Panc1 (cell line): ENCODE measurements around the gene ZFYVE26. TPM values are rescaled to one million over a fixed set of nuclear protein-coding genes. Genes with fewer than 3 reads are reported as not detected.

Source experiments
- ATAC-seq: fragments of 200-7000 bp; cut with Tn5 transposase; 2 replicates; pipeline ENCODE4 v1.9.1; 2020; ENCODE audit warnings: mild to moderate bottlenecking, moderate library complexity
- BruUV-seq: library from RNA; stranded (reverse); fragments of 400-500 nt; replicated peaks from 2 replicates; lab custom pipeline; 2021; lab: Mats Ljungman, UMichigan
- CTCF ChIA-PET: fragments of 300-600 bp; sonication (Branson Sonifier 250); formaldehyde crosslinking; loops from one replicate; lab custom pipeline; 2022; ENCODE audit warnings: antibody characterized with exemption; lab: Charles Lee
- POLR2A ChIA-PET: fragments of 300-600 bp; sonication (Branson Sonifier 250); formaldehyde crosslinking; loops from one replicate; lab custom pipeline; 2022; ENCODE audit warnings: antibody characterized with exemption; lab: Charles Lee
- DNase-seq: peaks from one replicate; pipeline ENCODE4 v3.0.0-alpha.2; 2010; ENCODE audit warnings: low read depth, low spot score
- H3K27ac ChIP-seq: 2 replicates; pipeline ENCODE4 v1.5.1; 2011; ENCODE audit warnings: mild to moderate bottlenecking, low read length, inconsistent platforms
- H3K27me3 ChIP-seq: fragments of 200-500 bp; sonication (Bioruptor generic); 2 replicates; pipeline ENCODE4 v1.6.0; 2014; ENCODE audit warnings: low read length, inconsistent platforms; ENCODE audit not compliant: control insufficient read depth, insufficient read depth
- H3K36me3 ChIP-seq: fragments of 200-500 bp; sonication (Bioruptor generic); 2 replicates; pipeline ENCODE4 v1.5.1; 2014; ENCODE audit warnings: inconsistent platforms, mild to moderate bottlenecking, low read length, moderate library complexity; ENCODE audit not compliant: control insufficient read depth, insufficient read depth
- H3K4me1 ChIP-seq: 2 replicates; pipeline ENCODE4 v1.5.1; 2011; ENCODE audit warnings: inconsistent platforms, mild to moderate bottlenecking, low read length, moderate library complexity; ENCODE audit not compliant: control insufficient read depth, insufficient read depth
- H3K4me3 ChIP-seq, 2 experiments: 2 replicates each; pipeline ENCODE4 v1.5.1; 2011 to 2012; ENCODE audit warnings: low read depth in 2 of 2, low read length in 2 of 2, mild to moderate bottlenecking in 2 of 2, inconsistent platforms in 1 of 2, moderate library complexity in 1 of 2
- H3K9me3 ChIP-seq: fragments of 200-500 bp; sonication (Bioruptor generic); 2 replicates; pipeline ENCODE4 v1.5.1; 2014; ENCODE audit warnings: low read depth, mild to moderate bottlenecking, inconsistent platforms, low read length, moderate library complexity; ENCODE audit not compliant: control insufficient read depth, insufficient read depth
- POLR2AphosphoS5 ChIP-seq: IDR thresholded peaks from 2 replicates; pipeline ENCODE4 v1.6.1; 2012; ENCODE audit warnings: mild to moderate bottlenecking, low read depth, low read length, moderate library complexity
- SIN3A ChIP-seq: IDR thresholded peaks from 2 replicates; pipeline ENCODE4 v1.6.1; 2012; ENCODE audit warnings: low read depth, mild to moderate bottlenecking, low read length, moderate library complexity, borderline replicate concordance; ENCODE audit not compliant: insufficient read depth
- TCF7L2 ChIP-seq: IDR thresholded peaks from 2 replicates; pipeline ENCODE4 v1.6.1; 2011; ENCODE audit warnings: mild to moderate bottlenecking, low read depth, low read length, inconsistent platforms
- in situ Hi-C: cut with HindIII; loops from 2 replicates; pipeline ENCODE4 v1.10.0; 2016; ENCODE audit warnings: low sequenced_read_pairs, low pct_unique_long_range_greater_than_20kb
- intact Hi-C: fragments of 100-400 bp; cut with micrococcal nuclease; formaldehyde crosslinking; loops from one replicate; pipeline ENCODE4 v1.10.0; 2022; ENCODE audit not compliant: unreplicated experiment
- total RNA-seq: library from RNA; stranded (reverse); gene quantifications from one replicate; pipeline ENCODE4 v1.2.1, GENCODE V29; 2021; ENCODE audit not compliant: unreplicated experiment
- TF ChIP-seq, protein P1 (sequence below), 2 experiments: IDR thresholded peaks; 2 replicates each; pipeline ENCODE4 v1.6.1; 2011 to 2012; ENCODE audit warnings: low read depth in 2 of 2, control low read depth in 1 of 2, low read length in 1 of 2, mild to moderate bottlenecking in 1 of 2, moderate library complexity in 1 of 2; ENCODE audit not compliant: insufficient read depth in 1 of 2
- TF ChIP-seq, protein P2 (sequence below): fragments of 450-650 bp; IDR thresholded peaks from 2 replicates; pipeline ENCODE4 v1.5.1; 2017; ENCODE audit warnings: mild to moderate bottlenecking

Gene ZFYVE26
- total RNA-seq, 1 experiment from 2014 or later: 17.3 TPM

DNA sequence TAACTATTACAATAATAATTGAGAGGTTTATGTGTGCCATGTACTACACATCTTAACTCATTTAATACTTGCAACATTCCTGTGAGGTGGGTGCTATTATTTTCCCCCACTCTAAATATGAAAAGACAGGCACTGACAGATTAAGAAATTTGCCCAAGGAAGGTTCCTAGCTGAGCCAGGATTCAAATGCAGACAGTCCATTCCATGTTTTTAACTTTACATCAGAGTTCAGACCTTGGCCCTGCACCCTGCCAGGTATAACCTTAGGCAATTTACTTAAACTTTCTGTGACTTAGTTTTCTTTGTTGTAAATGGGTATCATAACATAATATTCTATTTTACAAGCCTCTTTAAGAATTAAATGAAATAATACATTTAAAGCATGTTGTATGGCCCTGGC, 88.1 kb downstream of the ZFYVE26 start:
- in situ Hi-C loops: no loop called here
- BruUV-seq: no TSS peak
- no peaks in the 10 kb centered on the region; the same call in 1 of the 2 replicates for H3K27me3 ChIP-seq

DNA sequence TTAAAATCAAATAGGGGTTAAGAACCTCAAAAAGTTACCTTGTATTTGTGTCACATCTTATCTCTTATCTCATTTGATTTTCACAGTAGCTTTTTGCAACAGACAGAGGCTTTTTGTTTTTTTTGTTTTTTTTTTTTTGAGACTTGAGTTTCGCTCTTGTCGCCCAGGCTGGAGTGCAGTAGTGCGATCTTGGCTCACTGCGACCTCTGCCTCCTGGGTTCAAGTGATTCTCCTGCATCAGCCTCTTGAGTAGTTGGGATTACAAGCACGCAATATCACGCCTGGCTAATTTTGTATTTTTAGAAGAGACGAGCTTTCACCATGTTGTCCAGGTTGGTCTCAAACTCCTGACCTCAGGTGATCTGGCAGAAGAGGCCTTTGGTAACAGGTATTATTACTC, 89.0 kb downstream of the ZFYVE26 start:
- ATAC-seq: no peak
- CTCF ChIA-PET: no interaction called here

More for the DNA sequence above, 88.1 kb downstream of the ZFYVE26 start:
- H3K9me3 ChIP-seq: no peaks in the 10 kb centered on the region
- intact Hi-C loops: no loop called here
- TF ChIP-seq TCF7L2 (no peak), SIN3A (no peak), POLR2AphosphoS5 (no peak)
- TF ChIP-seq, protein P1, sequence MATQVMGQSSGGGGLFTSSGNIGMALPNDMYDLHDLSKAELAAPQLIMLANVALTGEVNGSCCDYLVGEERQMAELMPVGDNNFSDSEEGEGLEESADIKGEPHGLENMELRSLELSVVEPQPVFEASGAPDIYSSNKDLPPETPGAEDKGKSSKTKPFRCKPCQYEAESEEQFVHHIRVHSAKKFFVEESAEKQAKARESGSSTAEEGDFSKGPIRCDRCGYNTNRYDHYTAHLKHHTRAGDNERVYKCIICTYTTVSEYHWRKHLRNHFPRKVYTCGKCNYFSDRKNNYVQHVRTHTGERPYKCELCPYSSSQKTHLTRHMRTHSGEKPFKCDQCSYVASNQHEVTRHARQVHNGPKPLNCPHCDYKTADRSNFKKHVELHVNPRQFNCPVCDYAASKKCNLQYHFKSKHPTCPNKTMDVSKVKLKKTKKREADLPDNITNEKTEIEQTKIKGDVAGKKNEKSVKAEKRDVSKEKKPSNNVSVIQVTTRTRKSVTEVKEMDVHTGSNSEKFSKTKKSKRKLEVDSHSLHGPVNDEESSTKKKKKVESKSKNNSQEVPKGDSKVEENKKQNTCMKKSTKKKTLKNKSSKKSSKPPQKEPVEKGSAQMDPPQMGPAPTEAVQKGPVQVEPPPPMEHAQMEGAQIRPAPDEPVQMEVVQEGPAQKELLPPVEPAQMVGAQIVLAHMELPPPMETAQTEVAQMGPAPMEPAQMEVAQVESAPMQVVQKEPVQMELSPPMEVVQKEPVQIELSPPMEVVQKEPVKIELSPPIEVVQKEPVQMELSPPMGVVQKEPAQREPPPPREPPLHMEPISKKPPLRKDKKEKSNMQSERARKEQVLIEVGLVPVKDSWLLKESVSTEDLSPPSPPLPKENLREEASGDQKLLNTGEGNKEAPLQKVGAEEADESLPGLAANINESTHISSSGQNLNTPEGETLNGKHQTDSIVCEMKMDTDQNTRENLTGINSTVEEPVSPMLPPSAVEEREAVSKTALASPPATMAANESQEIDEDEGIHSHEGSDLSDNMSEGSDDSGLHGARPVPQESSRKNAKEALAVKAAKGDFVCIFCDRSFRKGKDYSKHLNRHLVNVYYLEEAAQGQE (IDR thresholded peaks at IDR 0.05; ENCODE audit: insufficient read depth in 1 of 2, low read depth in 2 of 2, low read length in 1 of 2): no peak
- TF ChIP-seq, protein P2, sequence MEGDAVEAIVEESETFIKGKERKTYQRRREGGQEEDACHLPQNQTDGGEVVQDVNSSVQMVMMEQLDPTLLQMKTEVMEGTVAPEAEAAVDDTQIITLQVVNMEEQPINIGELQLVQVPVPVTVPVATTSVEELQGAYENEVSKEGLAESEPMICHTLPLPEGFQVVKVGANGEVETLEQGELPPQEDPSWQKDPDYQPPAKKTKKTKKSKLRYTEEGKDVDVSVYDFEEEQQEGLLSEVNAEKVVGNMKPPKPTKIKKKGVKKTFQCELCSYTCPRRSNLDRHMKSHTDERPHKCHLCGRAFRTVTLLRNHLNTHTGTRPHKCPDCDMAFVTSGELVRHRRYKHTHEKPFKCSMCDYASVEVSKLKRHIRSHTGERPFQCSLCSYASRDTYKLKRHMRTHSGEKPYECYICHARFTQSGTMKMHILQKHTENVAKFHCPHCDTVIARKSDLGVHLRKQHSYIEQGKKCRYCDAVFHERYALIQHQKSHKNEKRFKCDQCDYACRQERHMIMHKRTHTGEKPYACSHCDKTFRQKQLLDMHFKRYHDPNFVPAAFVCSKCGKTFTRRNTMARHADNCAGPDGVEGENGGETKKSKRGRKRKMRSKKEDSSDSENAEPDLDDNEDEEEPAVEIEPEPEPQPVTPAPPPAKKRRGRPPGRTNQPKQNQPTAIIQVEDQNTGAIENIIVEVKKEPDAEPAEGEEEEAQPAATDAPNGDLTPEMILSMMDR: no peak
- DNase-seq: no peak
- H3K4me1 ChIP-seq: no peaks in the 10 kb centered on the region
- CTCF ChIA-PET: no interaction called here
- H3K27ac ChIP-seq: no peak overlapping the region
- no peak overlapping the region for H3K4me3 ChIP-seq
- ATAC-seq: no peak
- H3K36me3 ChIP-seq: no peaks in the 10 kb centered on the region
- POLR2A ChIA-PET: no interaction called here

More for the DNA sequence above, 89.0 kb downstream of the ZFYVE26 start:
- in situ Hi-C loops (no loop called here), intact Hi-C loops (no loop called here)
- DNase-seq: no peak
- TF ChIP-seq, protein P2: no peak
- TF ChIP-seq POLR2AphosphoS5: no peak
- TF ChIP-seq, protein P1 (IDR thresholded peaks at IDR 0.05; ENCODE audit: insufficient read depth in 1 of 2, low read depth in 2 of 2, low read length in 1 of 2): no peak
- TF ChIP-seq SIN3A: no peak
- TF ChIP-seq TCF7L2: no peak
- Histone ChIP-seq H3K4me1 (no peaks in the 10 kb centered on the region), H3K27ac (no peak overlapping the region), H3K9me3 (no peaks in the 10 kb centered on the region), H3K27me3 (no peaks in the 10 kb centered on the region; the same call in 1 of the 2 replicates), H3K36me3 (no peaks in the 10 kb centered on the region), H3K4me3 (no peak overlapping the region)
- BruUV-seq: no TSS peak
- POLR2A ChIA-PET: no interaction called here
